ENCODE measurements around the gene CTIF.

CTIF gene

GRCh38 chr18:48552130-48552529, 13.3 kb downstream of the CTIF start:
- no peak for DNase-seq

- no peak for DNase-seq
Observed at GRCh38 chr18:48553236-48553635, 14.4 kb downstream of the CTIF start.

GRCh38 chr18:48554610-48555400, 16.0 kb downstream of the CTIF start:
- DNase-seq: no peak

DNA sequence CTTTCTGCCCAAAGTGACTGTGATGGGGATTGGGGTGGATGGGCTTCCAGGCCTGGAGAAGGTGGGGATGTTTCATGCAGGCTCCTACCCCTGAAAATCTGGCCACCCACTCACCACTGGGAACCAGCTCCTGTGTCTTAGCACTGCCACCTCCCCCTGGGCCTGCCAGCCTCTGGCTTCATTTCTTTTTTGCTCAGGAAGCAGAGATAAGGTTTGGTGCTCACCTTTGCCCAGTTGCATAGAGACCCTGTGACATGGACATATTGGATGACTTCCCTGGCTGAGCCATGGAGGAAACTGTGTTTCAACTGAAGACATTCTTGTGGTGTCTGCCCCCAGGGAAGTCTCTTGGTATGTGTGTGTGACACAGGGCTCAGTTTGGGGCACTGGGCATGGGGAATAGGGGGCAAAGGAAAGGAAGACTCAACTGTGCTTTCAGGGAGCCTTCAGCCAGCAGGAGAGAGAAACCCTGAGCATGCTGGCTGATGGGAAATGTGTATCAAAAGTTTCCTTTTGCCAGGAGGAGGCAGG, 16.7 kb downstream of the CTIF start:
- no peak for DNase-seq

- DNase-seq: no peak
Observed at GRCh38 chr18:48557640-48558174, 18.9 kb downstream of the CTIF start.

GRCh38 chr18:48558248-48558647, 19.4 kb downstream of the CTIF start:
- no peak for DNase-seq

DNA sequence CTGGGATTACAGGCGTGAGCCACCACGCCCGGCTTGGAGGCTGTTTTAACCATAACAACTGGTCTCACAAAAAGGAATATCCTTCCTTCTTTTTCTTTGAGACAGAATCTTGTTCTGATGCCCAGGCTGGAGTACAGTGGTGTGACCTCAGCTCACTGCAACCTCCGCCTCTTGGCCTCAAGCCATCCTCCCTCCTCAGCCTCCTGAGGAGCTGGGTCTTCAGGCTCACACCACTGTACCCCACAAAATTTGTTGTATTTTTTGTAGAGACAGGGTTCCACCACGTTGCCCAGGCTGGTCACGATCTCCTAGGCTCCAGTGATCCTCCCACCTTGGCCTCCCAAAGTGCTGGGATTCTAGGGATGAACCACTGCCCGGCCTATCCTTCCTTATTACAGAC, 21.7 kb downstream of the CTIF start:
- no peak for DNase-seq

DNA sequence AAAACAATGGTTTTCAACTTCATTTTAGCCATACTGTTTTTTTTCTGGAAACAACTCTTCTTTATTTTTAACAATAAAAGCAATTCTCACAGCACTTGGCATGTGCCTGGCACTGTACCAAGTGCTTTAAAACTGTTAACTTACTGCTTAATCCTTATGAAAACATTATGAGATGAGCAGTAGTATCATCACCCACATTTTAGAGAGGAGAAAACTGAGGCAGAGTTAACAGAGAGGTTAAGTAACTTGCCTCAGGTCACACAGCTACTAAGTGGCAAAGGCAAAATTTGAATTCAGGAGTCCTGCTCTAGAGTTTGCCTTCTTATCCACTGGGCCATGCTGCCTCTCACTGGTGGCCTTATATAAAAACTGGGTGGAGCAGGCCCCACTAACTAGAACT, 23.2 kb downstream of the CTIF start:
- DNase-seq: no peak

GRCh38 chr18:48563027-48563426, 24.2 kb downstream of the CTIF start:
- DNase-seq: no peak

GRCh38 chr18:48564139-48564538, 25.3 kb downstream of the CTIF start:
- DNase-seq: no peak

DNA sequence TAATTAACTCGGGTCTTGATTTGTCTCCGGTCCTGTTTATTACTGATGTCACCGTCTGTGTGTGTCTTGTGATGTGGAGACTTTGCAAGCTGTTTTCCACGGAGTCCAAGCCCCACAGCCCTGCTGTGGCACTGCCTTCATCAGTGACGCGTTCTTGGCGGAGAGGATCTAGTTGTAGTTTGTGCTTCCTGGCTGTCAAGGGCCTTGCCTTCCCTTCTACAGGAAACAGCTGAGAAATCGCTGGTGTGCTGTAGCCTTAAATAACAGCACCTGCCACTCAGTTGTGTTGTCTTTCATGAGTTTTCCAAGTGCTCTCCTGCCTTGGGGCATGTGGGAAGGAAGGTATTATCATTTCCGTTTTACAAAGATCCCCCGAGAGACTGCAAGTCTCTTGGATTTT, 26.3 kb downstream of the CTIF start:
- no peak for DNase-seq

- DNase-seq: no peak
Observed at GRCh38 chr18:48566589-48566988, 27.8 kb downstream of the CTIF start.

- DNase-seq: no peak
Observed at GRCh38 chr18:48567388-48567787, 28.6 kb downstream of the CTIF start.

- no peak for DNase-seq
Observed at GRCh38 chr18:48569139-48569914, 30.5 kb downstream of the CTIF start.

DNA sequence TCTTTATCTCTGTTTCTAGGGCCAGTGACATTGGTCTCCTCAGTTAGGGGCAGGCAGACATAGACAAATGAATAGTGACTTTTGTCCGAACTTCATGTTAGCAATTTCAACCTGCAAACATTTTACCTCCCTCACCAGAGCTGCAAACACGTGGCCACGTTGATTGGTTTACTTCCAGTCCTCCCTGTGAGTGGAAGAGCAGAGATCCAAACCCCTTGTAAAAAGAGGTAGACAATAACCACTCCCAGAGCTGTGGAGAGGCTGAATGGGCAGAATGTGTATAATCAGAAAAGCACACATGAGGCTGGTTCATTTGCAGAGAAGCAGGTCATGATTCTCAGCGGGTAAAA, 31.1 kb downstream of the CTIF start:
- no peak for DNase-seq

GRCh38 chr18:48570313-48570712, 31.5 kb downstream of the CTIF start:
- no peak for DNase-seq

DNA sequence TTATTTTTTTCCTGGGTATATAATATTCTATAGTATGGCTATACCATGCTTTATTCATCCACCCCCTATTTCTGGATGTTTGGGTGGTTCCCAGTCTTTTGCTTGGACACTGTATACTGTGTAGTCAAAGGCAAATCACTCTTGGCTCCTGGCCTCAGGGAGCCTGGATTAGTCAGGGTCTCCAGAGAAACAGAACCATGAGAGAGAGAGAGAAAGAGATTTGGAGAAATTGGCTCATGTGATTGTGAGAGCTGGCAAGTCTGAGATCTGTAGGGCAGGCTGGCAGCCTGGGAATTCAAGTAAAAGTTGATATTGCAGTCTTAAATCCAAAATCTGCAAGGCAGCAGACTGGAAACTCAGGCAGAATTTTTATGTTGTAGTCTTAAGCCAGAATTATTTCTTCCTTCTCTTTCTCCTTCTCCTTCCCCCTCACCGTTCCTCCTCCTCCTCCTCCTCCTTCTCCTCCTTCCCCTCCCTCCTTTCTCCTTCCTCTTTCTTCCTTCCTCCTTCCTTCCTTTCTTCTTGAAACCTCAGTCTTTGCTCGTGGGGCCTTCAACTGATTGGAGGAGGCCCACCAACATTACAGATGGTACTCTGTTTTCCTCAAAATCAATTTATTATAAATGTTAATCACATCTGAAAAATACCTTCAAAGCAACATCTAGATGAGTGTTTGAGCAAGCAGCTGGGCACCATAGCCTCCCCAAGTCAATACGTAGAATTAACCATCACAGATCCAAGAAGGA, 33.0 kb downstream of the CTIF start:
- no peak for DNase-seq

GRCh38 chr18:48572402-48573126, 33.7 kb downstream of the CTIF start:
- DNase-seq: no peak

DNA sequence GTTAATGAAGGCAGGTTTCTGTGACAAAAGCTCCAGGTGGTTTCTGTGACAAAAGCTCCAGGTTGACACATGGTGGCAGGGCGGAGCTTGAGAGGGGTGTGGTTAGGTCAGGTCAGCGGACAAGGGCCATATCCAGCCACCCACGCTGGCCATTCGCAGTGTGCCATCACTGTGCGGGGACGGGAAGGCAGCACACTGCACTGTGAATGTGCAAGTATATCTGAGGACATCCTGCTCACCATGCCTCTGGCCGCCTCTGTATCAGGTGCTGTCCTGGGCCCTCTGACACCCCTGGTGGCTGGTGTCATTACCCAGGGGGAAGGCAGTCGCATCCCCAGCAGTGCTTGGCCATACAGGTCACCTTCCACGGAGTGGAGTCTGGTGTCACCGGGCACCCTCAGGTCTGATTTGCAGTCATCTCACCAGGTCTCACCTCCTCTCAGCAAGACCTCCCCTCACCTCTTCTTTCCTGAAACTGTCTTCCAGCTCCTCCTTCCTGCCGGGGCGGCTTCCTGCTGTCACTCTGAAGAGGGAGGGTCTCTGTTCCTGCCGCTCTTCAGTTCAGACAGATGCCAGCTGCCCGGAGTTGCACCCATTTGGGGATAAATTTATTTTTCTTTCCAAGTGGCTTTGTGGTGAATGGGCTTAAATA, 34.9 kb downstream of the CTIF start:
- DNase-seq: no peak

GRCh38 chr18:48574667-48575300, 36.0 kb downstream of the CTIF start:
- DNase-seq: no peak

GRCh38 chr18:48575301-48575657, 36.4 kb downstream of the CTIF start:
- DNase-seq: no peak
